HL-60/S4 treated with retinoic acid at 250 ng/mL for 4 days and 3 days (cell line): ENCODE measurements around the gene IL22RA2.

Source experiments
- in situ Hi-C: fragments of 300-500 bp; cut with MboI; formaldehyde crosslinking; loops from 2 replicates; pipeline ENCODE4 v1.7.0; 2022; ENCODE audit warnings: low sequenced_read_pairs

The IL22RA2 gene

DNA sequence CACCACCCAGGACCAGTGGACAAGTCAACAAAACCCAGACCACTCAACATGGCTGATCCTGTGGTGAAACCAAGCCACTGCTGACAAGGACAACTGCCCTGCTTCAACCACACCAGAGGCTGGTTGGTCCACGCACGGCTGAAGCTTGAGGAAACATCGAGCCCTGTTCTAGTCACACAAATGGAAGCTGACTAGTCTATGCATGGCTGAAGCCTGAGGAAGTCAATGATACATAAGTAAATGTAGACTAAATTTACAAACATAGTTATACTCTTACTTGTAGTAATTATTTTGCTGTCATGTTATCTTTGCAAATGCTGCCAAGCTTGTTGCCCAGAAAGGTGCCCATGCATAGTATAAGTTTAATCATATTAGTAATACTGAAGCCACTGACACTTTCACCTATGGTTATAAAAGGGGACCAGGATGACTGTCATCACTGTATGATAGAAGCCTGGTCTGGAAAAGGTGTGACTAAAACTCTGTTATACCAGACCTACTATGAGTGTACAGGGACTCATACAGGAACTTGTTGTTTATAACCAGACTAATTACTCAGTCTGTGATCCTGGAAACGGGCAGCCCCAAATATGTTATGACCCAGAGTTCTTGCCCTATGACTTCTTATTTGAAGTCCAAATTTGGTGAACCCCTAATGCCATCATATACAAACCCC is 5.6 kb downstream of the IL22RA2 start:
- in situ Hi-C loops: no loop called here

GRCh38 chr6:137166247-137167098 is 7.0 kb downstream of the IL22RA2 start:
- in situ Hi-C loops: no loop called here

DNA sequence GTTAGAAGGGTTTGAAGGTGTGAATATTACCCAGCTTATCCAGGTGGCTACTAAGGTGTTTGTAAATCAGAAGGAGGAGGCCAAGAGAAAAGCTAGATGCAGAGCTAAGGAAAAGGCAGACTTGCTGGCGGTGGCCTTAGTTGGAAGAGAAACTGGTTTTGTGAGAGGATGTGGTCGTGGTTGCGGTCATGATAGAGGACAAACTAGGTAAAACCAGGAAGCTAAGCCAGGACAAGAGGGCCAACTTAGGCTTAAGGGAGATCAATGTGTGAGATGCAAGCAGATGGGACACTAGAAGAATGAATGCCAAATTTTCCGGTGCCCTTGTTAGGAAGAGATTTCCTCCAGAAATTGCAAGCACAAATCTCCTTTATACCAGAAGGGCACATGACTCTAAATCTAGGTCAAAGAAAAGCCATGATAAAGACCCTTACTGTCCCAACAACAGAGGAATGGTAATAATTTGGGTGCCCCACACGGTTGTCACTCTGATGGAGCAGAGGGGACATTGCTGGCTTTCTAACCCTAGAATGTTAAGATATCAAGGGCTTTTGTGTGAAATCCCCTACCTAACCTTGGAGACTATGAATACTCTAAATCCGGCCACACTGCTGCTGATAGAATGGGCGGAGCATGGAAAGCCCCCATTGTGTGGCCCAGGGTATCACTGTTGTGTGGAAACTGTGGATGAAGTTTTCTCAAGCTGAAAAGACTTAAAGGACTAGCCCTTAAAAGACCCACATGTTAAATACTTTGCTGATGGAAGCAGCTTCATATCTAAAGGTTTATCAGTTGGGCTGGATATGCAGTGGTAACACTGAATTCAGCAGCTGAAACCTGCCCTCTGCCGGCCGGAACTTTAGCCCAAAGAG is 7.8 kb downstream of the IL22RA2 start:
- in situ Hi-C loops: no loop called here

- in situ Hi-C loops: no loop called here
These were observed 9.6 kb downstream of the IL22RA2 start for GRCh38 chr6:137163732-137164318.

GRCh38 chr6:137162692-137163306 is 10.6 kb downstream of the IL22RA2 start:
- in situ Hi-C loops: no loop called here

- in situ Hi-C loops: no loop called here
These were observed 11.5 kb downstream of the IL22RA2 start for GRCh38 chr6:137161949-137162348.

DNA sequence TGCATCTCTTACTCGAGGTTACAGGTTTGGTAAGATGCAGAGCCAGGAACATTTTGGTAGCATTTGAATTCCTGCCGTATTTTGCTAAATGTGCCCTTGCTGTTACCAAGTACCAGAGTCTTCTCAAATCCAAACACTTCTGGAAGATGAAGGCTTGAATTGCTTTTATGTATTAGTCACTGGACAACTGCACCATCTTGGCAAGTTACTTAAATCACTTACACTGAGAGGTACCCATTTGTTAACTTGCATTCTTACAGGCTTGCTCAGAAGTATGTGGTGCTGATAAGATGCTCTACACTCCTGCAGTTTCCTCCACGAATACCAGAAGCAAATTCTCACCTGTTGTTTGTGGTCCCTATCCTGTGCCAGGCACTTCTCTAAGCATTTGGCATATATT is 12.7 kb downstream of the IL22RA2 start:
- in situ Hi-C loops: no loop called here

GRCh38 chr6:137159912-137160311 is 13.5 kb downstream of the IL22RA2 start:
- in situ Hi-C loops: no loop called here

DNA sequence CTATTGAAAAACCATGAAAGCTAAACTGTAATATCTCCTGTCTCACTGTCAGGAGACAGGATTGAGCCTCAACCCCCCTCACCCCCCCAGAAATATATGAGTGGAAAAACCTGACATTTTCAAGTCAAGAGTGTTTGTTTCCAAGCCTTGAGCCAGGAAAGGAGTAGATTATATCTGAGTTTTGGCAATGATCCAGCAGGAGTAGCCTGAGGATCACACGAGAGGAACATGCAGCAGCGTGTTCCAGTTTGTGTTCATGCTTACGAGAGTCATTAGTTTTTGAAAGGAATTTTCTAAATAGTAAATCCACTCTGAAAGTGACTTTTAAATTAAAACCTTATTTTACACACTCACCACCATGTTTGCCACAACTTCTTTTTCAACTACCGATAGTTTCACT is 15.8 kb downstream of the IL22RA2 start:
- in situ Hi-C loops: no loop called here

- in situ Hi-C loops: no loop called here
These were observed 16.8 kb downstream of the IL22RA2 start for GRCh38 chr6:137156650-137157049.

GRCh38 chr6:137155830-137156229 is 17.6 kb downstream of the IL22RA2 start:
- in situ Hi-C loops: no loop called here

- in situ Hi-C loops: no loop called here
These were observed 23.4 kb downstream of the IL22RA2 start for GRCh38 chr6:137150072-137150471.

GRCh38 chr6:137149035-137149393 is 24.4 kb downstream of the IL22RA2 start:
- in situ Hi-C loops: no loop called here

- in situ Hi-C loops: no loop called here
These were observed 25.0 kb downstream of the IL22RA2 start for GRCh38 chr6:137148306-137149034.

- in situ Hi-C loops: no loop called here
These were observed 26.2 kb downstream of the IL22RA2 start for GRCh38 chr6:137147195-137147594.

DNA sequence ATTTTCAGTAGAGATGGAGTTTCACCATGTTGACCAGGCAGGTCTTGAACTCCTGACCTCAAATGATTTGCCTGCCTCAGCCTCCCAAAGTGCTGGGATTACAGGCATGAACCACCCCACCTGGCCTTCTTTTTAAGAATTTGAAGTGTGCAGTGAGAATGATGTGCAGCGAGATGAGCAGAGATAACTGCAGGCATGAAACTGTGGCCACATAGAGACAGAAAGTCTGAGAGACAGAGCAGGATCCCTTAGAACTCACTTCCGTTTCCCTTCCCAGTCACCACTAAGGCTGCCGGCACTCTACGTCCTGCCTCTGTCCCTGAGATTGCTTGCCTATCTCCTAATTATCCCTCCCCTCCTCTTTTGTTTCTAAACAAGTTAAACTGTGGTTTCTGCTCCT is 27.2 kb downstream of the IL22RA2 start:
- in situ Hi-C loops: no loop called here

DNA sequence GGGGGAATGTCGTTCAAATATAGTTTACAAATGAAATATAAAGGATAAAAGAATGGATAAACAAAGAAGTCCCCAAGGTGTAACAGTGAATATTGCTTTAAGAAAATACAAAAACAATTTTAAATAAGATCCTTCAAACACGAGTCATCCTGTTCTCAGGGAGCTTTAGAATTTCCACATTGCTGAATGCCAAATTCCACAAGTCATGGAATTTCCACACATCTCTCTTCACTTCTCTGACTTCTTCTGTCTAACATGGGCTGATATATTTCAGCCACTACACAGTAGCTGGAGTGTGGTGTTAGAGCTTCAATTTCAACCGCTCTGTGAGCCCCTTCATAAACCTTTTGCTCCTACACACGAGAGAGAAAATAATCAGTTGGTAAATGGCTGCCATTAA is 28.0 kb downstream of the IL22RA2 start:
- in situ Hi-C loops: no loop called here

DNA sequence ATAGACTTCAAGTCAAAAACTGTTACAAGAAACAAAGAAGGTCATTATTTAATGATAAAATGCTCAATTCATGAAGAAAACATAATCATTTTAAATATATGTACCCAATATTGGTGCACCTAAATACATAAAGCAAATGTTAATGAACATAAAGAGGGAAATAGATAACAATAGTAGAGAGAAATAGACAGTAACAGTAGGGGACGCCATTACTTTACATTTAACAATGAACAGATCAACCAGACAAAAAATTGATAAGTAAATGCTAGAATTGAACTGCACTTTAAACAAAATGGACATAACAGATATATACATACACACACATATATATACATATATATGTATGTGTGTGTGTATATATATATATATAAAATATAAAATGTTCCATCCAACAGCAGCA is 37.4 kb downstream of the IL22RA2 start:
- in situ Hi-C loops: loop anchor here (10.0 kb wide), 1 partner anchor 509 kb away; no protein-coding TSS in a partner anchor

DNA sequence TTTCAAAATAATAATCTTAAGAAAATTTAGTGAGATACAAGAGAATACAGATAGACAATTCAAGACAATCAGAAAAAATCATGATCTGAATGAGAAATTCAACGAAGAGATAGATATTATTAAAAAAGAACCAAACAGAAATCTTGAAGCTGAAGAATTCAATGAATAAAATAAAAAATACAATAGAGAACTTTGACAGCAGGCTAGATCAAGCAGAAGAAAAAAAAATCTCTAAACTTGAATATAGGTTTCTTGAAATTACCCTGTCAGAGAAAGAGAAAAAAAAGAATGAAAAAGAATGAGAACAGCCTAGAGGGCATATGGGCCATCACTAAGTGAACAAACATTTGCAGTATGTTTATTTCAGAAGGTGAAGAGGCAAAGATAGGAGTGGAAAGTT is 39.0 kb downstream of the IL22RA2 start:
- in situ Hi-C loops: loop anchor here (10.0 kb wide), 1 partner anchor 510 kb away; no protein-coding TSS in a partner anchor

DNA sequence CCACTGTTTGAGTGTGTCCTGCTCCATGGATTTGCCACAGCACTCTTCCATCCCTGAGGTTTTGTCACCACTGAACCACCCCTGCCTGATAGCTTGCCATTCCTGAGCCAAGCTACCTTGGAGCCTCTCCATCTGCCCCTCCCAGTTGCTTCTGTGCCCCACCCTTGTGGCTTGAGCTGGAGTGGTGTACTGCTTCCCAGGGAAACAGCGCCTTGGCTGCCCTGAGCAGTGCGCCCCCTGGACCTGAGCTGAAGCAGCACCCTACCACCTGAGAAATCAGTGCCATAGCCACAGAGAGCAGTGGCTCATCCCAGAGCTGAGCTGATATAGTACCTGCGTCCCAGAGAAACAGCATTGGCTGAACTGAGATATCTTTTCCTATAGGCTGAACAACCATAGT is 40.3 kb downstream of the IL22RA2 start:
- in situ Hi-C loops: loop anchor here (10.0 kb wide), 1 partner anchor 512 kb away; no protein-coding TSS in a partner anchor
